Measurements from ENCODE around the gene ROR1.

Gene ROR1

GRCh38 chr1:64004451-64005025 is 230.7 kb downstream of the ROR1 start:
- no peak overlapping the region for H3K27ac ChIP-seq
- no peak for TF ChIP-seq CTCF (IDR thresholded peaks at IDR 0.05)
- no peaks in the 10 kb centered on the region for H3K9me3 ChIP-seq
- no peak overlapping the region for H3K4me3 ChIP-seq (ENCODE audit: low read depth in 1 of 2, low read length in 1 of 2)
- H3K4me1 ChIP-seq (ENCODE audit: control insufficient read depth in 1 of 2, insufficient read depth in 1 of 2, low read depth in 1 of 2, low read length in 1 of 2): no peaks in the 10 kb centered on the region
- no peaks in the 10 kb centered on the region for H3K27me3 ChIP-seq
- H3K36me3 ChIP-seq: no peaks in the 10 kb centered on the region

- Histone ChIP-seq H3K27ac (no peak overlapping the region), H3K27me3 (no peaks in the 10 kb centered on the region), H3K9me3 (no peaks in the 10 kb centered on the region), H3K4me3 (ENCODE audit: low read depth in 1 of 2, low read length in 1 of 2) (no peak overlapping the region), H3K4me1 (ENCODE audit: control insufficient read depth in 1 of 2, insufficient read depth in 1 of 2, low read depth in 1 of 2, low read length in 1 of 2) (no peaks in the 10 kb centered on the region), H3K36me3 (no peaks in the 10 kb centered on the region)
- no peak for TF ChIP-seq CTCF (IDR thresholded peaks at IDR 0.05)
Measured at GRCh38 chr1:64005801-64006200, 232.0 kb downstream of the ROR1 start.

- Histone ChIP-seq H3K4me3 (ENCODE audit: low read depth in 1 of 2, low read length in 1 of 2) (no peak overlapping the region), H3K36me3 (no peaks in the 10 kb centered on the region), H3K9me3 (no peaks in the 10 kb centered on the region), H3K27ac (no peak overlapping the region), H3K27me3 (no peaks in the 10 kb centered on the region), H3K4me1 (ENCODE audit: control insufficient read depth in 1 of 2, insufficient read depth in 1 of 2, low read depth in 1 of 2, low read length in 1 of 2) (no peaks in the 10 kb centered on the region)
- no peak for TF ChIP-seq CTCF (IDR thresholded peaks at IDR 0.05)
Measured at GRCh38 chr1:64006276-64007051, 232.6 kb downstream of the ROR1 start.

DNA sequence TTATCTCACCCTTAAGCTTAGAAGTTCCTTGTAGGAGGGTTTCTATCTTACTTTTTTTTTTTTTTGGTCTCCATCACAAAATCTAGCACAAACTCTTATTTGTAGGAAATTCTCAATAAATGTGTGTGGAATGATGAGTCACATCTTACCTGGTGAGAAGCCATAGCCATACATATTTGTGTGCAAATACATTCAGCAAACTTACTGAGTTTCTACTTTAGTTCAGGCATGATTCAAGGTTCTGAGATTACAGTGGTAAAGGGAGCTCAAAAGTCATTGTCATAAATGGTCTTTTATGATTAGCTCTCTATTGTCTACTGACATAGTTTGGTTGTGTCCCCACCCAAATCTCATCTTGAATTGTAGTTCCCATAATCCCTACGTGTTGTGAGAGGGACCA is 236.5 kb downstream of the ROR1 start:
- H3K4me3 ChIP-seq (ENCODE audit: low read depth in 1 of 2, low read length in 1 of 2): no peak overlapping the region
- no peaks in the 10 kb centered on the region for H3K36me3 ChIP-seq
- H3K27ac ChIP-seq: no peak overlapping the region
- no peaks in the 10 kb centered on the region for H3K9me3 ChIP-seq
- H3K4me1 ChIP-seq (ENCODE audit: control insufficient read depth in 1 of 2, insufficient read depth in 1 of 2, low read depth in 1 of 2, low read length in 1 of 2): no peaks in the 10 kb centered on the region
- no peaks in the 10 kb centered on the region for H3K27me3 ChIP-seq
- TF ChIP-seq CTCF (IDR thresholded peaks at IDR 0.05): no peak

DNA sequence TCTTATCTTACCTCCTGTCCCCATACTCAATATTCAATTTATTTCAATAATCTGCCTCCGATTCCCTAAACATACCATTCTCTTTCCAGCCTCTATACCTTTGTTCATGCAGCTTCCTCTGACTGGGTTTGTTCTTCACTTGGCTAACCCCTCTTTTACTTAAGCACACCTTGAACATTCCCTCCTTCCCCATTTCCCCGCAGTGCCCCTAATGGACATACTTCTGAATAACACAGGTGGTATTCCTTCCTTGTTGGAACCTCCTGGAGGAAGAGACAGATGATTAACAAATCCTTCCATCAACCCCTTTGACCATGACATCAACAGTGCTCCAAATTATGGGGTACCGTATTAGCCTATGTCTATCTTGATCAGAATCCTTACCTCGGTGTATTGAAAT is 239.6 kb downstream of the ROR1 start:
- H3K36me3 ChIP-seq: no peaks in the 10 kb centered on the region
- no peaks in the 10 kb centered on the region for H3K9me3 ChIP-seq
- no peak for TF ChIP-seq CTCF (IDR thresholded peaks at IDR 0.05)
- no peaks in the 10 kb centered on the region for H3K27me3 ChIP-seq
- no peak overlapping the region for H3K4me3 ChIP-seq (ENCODE audit: low read depth in 1 of 2, low read length in 1 of 2)
- no peaks in the 10 kb centered on the region for H3K4me1 ChIP-seq (ENCODE audit: control insufficient read depth in 1 of 2, insufficient read depth in 1 of 2, low read depth in 1 of 2, low read length in 1 of 2)
- no peak overlapping the region for H3K27ac ChIP-seq

Data from neutrophil (primary cell).